GM21423 (cell line): ENCODE results near the gene GPR160.
A peak's percentile ranks its signal among the peaks of the same experiment; 100 is the strongest.
"Not testable (repeated sequence)": the region's sequence is repeated elsewhere in the genome, so short reads cannot be mapped to it uniquely, and the experiment has no call there.

Experiments
- ATAC-seq: cut with Tn5 transposase; IDR thresholded peaks from one replicate; pipeline ENCODE4 v1.9.1; 2021; ENCODE audit warnings: mild to moderate bottlenecking, moderate library complexity; ENCODE audit not compliant: unreplicated experiment

Gene GPR160

DNA sequence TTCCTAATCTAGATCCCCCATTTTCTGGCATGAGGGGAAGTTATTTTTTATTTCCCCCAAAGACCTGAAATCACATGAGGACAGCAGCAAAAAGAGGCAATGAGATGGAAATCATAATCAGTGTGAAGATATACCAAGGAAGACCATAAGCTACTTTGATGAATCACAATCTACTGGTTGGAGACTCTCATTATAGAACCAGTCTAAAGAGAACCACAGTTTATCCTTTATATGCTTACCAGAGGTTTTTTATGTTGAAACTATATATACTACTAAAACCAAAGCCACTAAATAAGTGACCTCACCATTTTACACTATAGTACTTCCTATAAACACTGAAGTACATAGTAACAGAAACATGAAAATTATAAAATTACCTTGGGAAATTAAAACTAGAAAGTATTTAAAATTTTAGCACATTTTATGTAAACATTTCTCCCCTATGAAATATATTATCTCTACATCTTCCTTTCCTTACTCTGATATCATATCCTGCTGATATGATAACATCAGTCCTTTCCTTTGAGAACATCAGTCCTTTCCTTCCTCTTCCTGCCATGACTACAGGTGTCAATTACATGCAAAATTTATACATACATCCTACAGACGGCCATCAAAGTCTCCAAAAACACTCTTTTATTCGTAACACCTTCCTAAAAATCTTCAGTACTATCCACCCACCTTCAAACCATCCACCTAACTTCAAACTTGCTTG lies 71.9 kb downstream of the GPR160 start:
- no peak for ATAC-seq

DNA sequence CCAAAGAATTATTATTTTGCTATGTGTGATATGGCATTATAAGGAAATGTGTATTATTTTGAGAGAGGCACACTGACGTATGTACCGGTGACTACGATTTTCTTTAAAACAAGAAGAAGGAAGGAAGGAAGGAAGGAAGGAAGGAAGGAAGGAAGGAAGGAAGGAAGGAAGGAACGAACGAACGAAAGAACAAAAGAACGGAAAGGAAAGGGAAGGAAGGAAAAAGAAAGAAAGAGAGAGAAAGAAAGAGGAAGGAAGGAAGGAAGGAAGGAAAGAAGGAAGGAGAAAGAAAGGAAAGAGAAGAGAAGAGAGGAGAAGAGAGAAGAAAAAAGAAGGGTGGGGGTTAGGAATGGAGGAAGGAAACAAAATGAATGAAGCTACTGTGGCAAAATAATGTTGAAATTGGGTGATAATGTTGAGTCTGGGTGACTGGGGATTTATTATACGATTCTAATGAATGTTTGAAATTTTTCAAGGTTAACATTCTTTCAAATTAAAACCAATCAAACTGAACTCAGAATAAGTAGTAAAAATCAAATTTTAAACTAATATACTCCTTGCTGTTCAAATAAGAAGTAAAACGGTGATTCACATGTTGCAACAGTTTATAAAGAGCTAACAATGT lies 73.5 kb downstream of the GPR160 start:
- ATAC-seq: no peak

DNA sequence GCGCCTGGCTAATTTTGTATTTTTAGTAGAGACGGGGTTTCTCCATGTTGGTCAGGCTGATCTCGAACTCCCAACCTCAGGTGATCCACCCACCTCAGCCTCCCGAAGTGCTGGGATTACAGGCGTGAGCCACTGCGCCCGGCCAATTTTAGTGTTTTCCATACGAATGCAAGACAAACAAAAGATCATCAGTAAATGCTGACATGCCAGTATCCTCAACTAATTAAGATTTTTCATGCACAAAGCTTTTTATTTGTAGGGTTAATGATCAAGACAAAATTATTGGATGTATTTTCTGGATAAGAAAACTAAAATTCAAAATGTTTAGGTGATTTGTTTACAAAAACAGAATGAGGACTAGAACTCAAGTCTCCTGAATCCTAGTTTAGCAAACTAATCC lies 76.4 kb downstream of the GPR160 start:
- ATAC-seq: not testable (repeated sequence)

DNA sequence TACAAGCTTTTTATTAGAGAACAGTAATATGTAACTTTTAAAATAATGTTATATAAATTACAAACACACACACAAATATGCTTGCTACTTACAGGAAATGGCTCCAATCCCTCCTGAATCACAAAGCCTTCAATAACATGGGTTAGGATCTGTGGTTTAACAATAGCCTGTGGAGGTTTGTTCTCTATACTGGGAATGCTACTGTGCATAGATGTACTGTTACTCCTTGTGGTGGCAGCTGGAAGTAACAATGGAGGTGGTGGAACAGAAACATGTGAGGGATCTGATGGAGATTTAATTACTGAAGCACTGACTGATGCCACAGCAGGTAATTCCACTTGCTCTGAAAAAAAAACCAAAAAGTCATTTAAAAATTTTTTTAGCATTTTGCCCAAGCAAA lies 79.3 kb downstream of the GPR160 start:
- no peak for ATAC-seq

DNA sequence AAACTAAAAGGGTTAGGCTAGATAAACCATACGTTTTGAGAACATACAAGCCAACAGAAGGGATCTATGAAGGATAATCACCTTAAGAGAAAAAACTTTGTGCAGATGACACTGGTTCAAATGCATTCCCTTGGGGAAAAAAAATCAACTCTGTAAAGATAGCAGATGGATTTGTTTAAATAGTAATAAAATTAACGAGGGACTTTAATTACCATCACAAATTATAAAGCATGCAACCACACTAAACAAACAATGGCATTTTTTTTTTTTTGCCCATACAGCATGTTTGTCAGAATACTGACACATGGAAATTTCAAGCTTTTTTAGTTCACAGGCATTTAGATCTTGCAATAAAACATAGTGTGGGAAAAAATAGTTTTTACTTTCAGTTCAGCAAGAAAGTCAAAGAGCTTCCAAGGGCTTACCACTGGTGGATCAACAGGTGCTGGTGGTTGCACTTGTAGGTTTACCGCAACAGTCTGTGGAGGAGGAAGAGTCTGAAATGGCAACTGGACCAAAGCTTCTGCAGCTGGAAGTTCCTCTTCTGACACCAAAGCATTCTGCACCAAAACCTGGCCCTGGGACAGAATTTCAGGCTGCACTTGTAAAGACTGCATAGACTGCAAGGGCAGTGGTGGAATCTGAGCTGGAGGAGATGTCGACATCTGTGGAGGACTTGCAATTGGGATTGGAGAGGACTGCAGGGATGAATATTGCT lies 90.6 kb downstream of the GPR160 start:
- ATAC-seq: peak; percentile 92

DNA sequence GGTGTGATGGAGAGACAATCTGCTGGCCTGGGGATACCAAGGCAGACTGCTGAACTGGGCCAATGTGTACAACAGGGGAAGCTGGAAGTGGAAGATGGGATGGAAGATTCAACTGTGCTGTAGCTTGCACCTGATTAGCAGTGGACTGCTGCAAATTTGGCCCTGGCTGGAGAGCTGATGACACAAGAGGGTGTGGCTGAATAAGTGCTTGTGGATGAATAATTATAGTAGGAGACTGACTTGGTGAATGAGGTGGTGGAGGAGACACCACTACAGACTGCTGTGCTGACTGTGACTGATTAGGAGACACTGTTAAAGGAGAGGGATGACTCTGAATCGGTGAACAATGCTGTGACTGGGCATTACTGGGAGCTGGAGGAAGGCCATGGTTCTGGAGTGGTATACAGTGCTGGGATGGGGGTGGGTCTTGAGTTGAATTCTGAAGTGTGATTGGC lies 91.2 kb downstream of the GPR160 start:
- ATAC-seq: peak; percentile 40

DNA sequence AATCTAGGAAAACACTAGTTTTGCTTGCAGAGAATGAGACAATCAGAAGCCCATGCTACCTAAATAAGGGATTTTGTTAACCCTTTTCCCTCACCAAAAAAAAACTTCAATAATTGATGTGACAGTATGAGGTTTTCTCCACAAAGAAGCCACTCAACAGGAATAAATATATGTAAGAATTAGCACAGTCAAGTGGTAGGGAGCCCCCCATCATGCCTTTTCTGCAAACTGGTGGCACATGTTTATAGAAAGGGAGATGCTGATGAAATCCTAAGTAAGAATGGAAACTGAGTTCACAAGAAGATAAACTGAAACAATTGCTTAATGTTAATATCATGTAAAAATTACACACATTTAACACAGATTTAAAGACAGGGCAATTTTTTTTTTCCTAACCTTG lies 92.7 kb downstream of the GPR160 start:
- no peak for ATAC-seq

DNA sequence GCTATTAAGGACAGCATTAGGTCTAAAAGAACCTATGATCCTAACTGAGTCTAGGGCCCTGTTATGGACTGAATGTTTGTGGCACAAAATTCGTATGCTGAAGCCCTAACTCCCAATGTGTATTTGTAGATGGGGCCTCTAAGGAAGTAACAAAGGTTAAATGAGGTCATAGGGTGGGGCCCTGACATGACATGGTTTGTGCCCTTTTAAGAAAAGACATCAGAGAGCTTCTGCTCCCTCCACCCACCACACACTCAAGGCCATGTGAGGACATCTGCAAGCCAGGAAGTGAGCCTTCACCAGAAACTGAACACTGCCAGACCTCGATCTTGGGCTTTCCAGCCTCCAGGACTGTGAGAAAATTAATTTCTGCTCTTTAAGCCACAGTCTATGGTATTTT lies 94.5 kb downstream of the GPR160 start:
- ATAC-seq: no peak
